Muscle layer of duodenum (tissue), 2 donors: ENCODE data around the gene KRTAP5-2.

ENCODE experiments used
- H3K27ac ChIP-seq: one replicate; pipeline ENCODE4 v1.7.0; 2013; ENCODE audit warnings: mild to moderate bottlenecking, low read length
- H3K27me3 ChIP-seq: one replicate; pipeline ENCODE4 v1.7.0; 2013; ENCODE audit warnings: low read depth, mild to moderate bottlenecking, control low read depth, low read length
- H3K36me3 ChIP-seq, 2 donors: one replicate each; pipeline ENCODE4 v1.7.0; 2013; ENCODE audit warnings: low read length in 2 of 2, control low read depth in 1 of 2, mild to moderate bottlenecking in 1 of 2; ENCODE audit not compliant: insufficient read depth in 2 of 2, control insufficient read depth in 1 of 2
- H3K4me1 ChIP-seq, 2 donors: one replicate each; pipeline ENCODE4 v1.7.0; 2013; ENCODE audit warnings: low read length in 2 of 2, mild to moderate bottlenecking in 2 of 2, control low read depth in 1 of 2, moderate library complexity in 1 of 2; ENCODE audit not compliant: insufficient read depth in 2 of 2, control insufficient read depth in 1 of 2
- H3K4me3 ChIP-seq, 2 donors: one replicate each; pipeline ENCODE4 v1.7.0; 2013; ENCODE audit warnings: low read length in 2 of 2, low read depth in 1 of 2, mild to moderate bottlenecking in 1 of 2
- H3K9me3 ChIP-seq, 2 donors: one replicate each; pipeline ENCODE4 v1.7.0; 2013; ENCODE audit warnings: low read length in 2 of 2, control low read depth in 1 of 2, mild to moderate bottlenecking in 1 of 2; ENCODE audit not compliant: control insufficient read depth in 1 of 2
- donor health status: healthy.

Gene KRTAP5-2

GRCh38 chr11:1565173-1565903 lies 32.8 kb downstream of the KRTAP5-2 start:
- Histone ChIP-seq H3K9me3 (no peaks in the 10 kb centered on the region), H3K27ac (no peak overlapping the region), H3K27me3 (no peaks in the 10 kb centered on the region), H3K4me1 (peaks cover 2 to 62% of the 10 kb centered on the region in 2 donors), H3K4me3 (no peak overlapping the region), H3K36me3 (peaks cover 0 to 12% of the 10 kb centered on the region in 2 donors)

GRCh38 chr11:1564535-1565172 lies 33.4 kb downstream of the KRTAP5-2 start:
- Histone ChIP-seq H3K27ac (no peak overlapping the region), H3K4me3 (no peak overlapping the region), H3K9me3 (no peaks in the 10 kb centered on the region), H3K4me1 (peaks cover 2 to 61% of the 10 kb centered on the region in 2 donors), H3K27me3 (no peaks in the 10 kb centered on the region), H3K36me3 (peaks cover 0 to 12% of the 10 kb centered on the region in 2 donors)

GRCh38 chr11:1563697-1564534 lies 34.2 kb downstream of the KRTAP5-2 start:
- H3K36me3 ChIP-seq: peaks cover 0 to 12% of the 10 kb centered on the region in 2 donors

GRCh38 chr11:1563149-1563638 lies 34.9 kb downstream of the KRTAP5-2 start:
- H3K36me3 ChIP-seq: peaks cover 0 to 12% of the 10 kb centered on the region in 2 donors
- H3K4me3 ChIP-seq: no peak overlapping the region
- H3K27me3 ChIP-seq: no peaks in the 10 kb centered on the region
- peaks cover 7 to 62% of the 10 kb centered on the region in 2 donors for H3K4me1 ChIP-seq
- no peak overlapping the region for H3K27ac ChIP-seq
- no peaks in the 10 kb centered on the region for H3K9me3 ChIP-seq

More at GRCh38 chr11:1563697-1564534, 34.2 kb downstream of the KRTAP5-2 start:
- Histone ChIP-seq H3K27me3 (no peaks in the 10 kb centered on the region), H3K4me3 (no peak overlapping the region), H3K9me3 (no peaks in the 10 kb centered on the region), H3K4me1 (peaks cover 2 to 62% of the 10 kb centered on the region in 2 donors), H3K27ac (no peak overlapping the region)

- H3K9me3 ChIP-seq: no peaks in the 10 kb centered on the region
- H3K4me3 ChIP-seq: no peak overlapping the region
- H3K4me1 ChIP-seq: peaks cover 5 to 56% of the 10 kb centered on the region in 2 donors
- no peaks in the 10 kb centered on the region for H3K27me3 ChIP-seq
- H3K36me3 ChIP-seq: peaks cover 0 to 12% of the 10 kb centered on the region in 2 donors
- H3K27ac ChIP-seq: no peak overlapping the region
Observed at GRCh38 chr11:1562469-1563148, 35.5 kb downstream of the KRTAP5-2 start.

GRCh38 chr11:1561955-1562354 lies 36.1 kb downstream of the KRTAP5-2 start:
- no peak overlapping the region for H3K27ac ChIP-seq
- H3K4me1 ChIP-seq: peaks cover 5 to 52% of the 10 kb centered on the region in 2 donors
- no peaks in the 10 kb centered on the region for H3K9me3 ChIP-seq
- peaks cover 0 to 12% of the 10 kb centered on the region in 2 donors for H3K36me3 ChIP-seq
- H3K27me3 ChIP-seq: no peaks in the 10 kb centered on the region
- H3K4me3 ChIP-seq: no peak overlapping the region

- no peaks in the 10 kb centered on the region for H3K27me3 ChIP-seq
- no peak overlapping the region for H3K4me3 ChIP-seq
- no peak overlapping the region for H3K27ac ChIP-seq
- H3K9me3 ChIP-seq: no peaks in the 10 kb centered on the region
- H3K4me1 ChIP-seq: peaks cover 5 to 51% of the 10 kb centered on the region in 2 donors
- H3K36me3 ChIP-seq: peaks cover 0 to 12% of the 10 kb centered on the region in 2 donors
Observed at GRCh38 chr11:1561266-1561665, 36.8 kb downstream of the KRTAP5-2 start.

GRCh38 chr11:1560649-1561251 lies 37.3 kb downstream of the KRTAP5-2 start:
- H3K27me3 ChIP-seq: no peaks in the 10 kb centered on the region

GRCh38 chr11:1560002-1560648 lies 38.0 kb downstream of the KRTAP5-2 start:
- Histone ChIP-seq H3K27me3 (no peaks in the 10 kb centered on the region), H3K4me3 (no peak overlapping the region), H3K9me3 (no peaks in the 10 kb centered on the region), H3K27ac (peak overlapping the region; percentile 72), H3K36me3 (peaks cover 0 to 12% of the 10 kb centered on the region in 2 donors), H3K4me1 (peaks cover 5 to 41% of the 10 kb centered on the region in 2 donors)

More at GRCh38 chr11:1560649-1561251, 37.3 kb downstream of the KRTAP5-2 start:
- H3K4me3 ChIP-seq: no peak overlapping the region
- no peaks in the 10 kb centered on the region for H3K9me3 ChIP-seq
- H3K4me1 ChIP-seq: peaks cover 5 to 47% of the 10 kb centered on the region in 2 donors
- peaks cover 0 to 12% of the 10 kb centered on the region in 2 donors for H3K36me3 ChIP-seq
- no peak overlapping the region for H3K27ac ChIP-seq
